A172 (cell line): ENCODE data around the gene GON4L. TPM values are rescaled to one million over a fixed set of nuclear protein-coding genes. Genes with fewer than 3 reads are reported as not detected.
"Not testable (repeated sequence)": the region's sequence is repeated elsewhere in the genome, so short reads cannot be mapped to it uniquely, and the experiment has no call there.

Experiments
- DNase-seq: peaks from one replicate; pipeline ENCODE4 v3.0.0-alpha.2; 2015; ENCODE audit warnings: low spot score
- total RNA-seq: library from RNA; depleted of rRNA; stranded (reverse); fragments of >200 nt; shearing (Covaris generic); gene quantifications from 2 replicates; pipeline ENCODE4 v1.2.3, GENCODE V29; 2014

The GON4L gene
- total RNA-seq, 1 experiment from 2014 or later: 29.6 TPM

DNA sequence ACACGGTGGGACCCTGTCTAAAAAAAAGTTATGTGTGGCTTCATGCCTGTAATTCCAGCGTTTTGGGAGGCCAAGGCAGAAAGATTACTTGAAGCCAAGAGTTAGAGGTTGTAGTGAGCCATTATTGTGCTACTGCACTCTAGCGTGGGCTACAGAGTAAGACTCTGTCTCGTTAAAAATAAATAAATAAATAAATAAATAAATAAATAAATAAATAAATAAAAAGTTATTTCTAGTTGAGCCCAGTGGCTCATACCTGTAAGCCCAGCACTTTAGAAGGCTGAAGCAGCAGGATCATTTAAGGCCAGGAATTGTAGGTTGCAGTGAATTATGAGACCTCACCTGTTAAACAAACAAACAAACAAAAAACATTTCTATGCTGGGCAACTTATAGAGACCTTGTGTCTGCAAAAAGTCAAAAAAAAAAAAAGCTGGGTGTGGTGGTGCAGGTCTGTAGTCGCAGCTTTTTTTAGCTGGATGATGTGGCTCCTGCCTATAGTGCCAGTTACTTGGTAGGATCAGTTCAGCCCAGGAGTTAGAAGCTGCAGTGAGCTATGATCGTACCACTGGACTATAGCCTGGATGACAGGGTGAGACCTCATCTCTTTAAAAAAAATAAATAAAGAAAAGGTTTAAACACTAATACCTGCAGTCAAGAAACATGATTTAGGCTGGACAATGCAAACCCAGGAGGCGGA lies 25.6 kb downstream of the GON4L start:
- DNase-seq: no peak

DNA sequence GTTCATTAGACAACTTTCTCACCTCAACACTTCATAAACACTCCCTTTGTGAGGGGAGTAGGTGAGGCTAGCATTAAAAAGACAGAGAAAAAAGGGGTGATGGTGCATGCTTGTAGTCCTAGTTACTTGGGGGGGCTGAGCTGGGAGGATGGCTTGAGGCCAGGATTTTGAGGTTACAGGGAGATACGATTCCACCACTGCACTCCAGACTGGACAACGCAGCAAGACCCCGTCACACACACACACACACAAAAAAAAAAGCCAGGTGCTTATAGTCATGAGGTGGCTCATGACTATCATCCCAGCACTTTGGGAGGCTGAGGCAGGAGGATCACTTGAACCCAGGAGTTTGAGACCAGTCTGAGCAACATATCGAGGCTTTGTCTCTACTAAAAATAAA lies 29.6 kb downstream of the GON4L start:
- DNase-seq: no peak

DNA sequence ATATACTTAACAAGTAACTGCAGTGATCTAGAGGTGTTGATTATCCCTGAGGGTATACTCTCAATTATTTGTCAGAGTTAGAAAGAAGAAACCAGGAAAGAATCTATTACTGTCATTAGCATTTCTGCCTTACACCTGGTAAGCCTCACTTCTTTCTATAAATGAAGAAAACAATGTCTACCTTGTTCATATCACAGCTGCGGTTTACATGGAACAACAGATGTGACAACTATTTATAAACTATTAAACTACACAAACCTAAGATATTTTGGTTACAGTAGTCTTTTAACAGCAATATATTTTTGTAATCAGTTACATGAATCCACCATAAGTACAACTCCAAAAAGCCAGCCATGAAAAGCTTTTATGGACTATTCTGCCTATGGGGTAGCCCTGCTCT lies 40.7 kb downstream of the GON4L start:
- DNase-seq: no peak

DNA sequence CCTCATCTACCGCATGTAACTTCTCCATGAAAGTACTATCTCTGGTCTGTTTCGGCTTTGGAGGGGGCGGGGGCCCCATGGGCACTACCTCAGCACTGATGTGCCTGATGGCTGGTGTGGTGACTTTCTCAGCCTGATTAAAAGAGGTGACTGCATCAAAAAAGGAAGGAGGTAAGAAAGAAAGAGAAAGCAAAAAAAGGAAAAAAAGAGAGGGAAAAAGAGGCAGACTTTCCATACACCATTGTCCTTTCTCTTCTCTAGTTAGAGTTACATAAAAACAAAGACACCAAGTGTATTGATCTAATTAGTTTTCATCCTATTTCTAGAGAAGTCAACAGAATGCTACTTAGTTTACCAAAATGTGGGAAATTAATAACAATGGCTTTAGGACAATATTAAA lies 43.3 kb downstream of the GON4L start:
- DNase-seq: no peak

DNA sequence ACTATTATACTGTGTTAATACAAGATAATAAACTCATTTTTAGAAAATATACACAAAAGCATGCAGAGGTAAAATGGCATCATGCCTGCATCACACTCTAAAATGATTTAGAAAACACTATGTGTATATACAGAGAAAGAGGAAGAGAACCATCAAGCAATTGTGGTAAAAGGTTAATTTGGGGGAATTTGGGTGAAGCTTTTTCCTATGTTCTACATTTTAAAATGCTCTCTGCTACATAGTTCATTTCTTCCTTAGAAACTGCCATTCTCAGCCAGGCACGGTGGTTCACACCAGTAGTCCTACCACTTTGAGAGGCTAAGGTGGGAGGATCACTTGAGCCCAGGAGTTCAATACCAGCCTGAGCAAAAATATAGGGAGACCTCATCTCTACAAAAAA lies 44.1 kb downstream of the GON4L start:
- no peak for DNase-seq

DNA sequence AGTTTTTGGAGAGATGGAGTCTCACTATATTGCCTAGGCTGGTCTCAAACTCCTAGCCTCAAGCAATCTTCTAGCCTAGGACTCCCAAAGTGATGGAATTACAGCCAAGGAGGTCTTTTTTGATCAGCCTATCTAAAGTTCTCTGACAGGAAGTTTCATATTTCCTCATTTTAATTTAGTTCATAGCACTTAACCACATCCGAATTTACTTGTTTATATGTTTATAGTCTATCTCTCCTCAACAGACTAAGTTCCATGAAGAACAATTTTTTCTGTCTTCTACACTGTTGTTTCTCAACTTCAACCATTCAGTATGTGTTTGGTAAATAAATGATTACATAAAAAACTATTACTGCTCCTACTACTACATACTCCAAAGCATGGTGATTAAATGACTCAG lies 47.9 kb downstream of the GON4L start:
- no peak for DNase-seq

DNA sequence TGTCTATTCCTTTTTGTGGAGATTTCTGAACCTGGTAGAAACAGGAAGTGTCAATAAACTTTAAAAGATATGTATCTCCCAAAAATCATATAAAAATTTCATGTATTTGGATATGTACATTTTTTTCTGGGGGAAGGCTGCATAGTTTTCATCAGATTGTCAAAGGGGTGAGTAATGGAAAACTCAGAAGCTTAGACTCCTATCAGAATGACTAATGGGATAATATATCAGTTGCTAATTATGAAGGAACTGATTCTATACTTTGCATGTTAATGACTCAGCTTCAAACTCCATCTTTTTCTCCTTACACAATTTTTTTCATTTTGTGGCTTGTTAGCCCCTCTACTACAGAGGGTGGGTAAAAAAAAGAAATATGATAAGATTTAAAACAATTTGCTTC lies 55.9 kb downstream of the GON4L start:
- peak; percentile 61 for DNase-seq

DNA sequence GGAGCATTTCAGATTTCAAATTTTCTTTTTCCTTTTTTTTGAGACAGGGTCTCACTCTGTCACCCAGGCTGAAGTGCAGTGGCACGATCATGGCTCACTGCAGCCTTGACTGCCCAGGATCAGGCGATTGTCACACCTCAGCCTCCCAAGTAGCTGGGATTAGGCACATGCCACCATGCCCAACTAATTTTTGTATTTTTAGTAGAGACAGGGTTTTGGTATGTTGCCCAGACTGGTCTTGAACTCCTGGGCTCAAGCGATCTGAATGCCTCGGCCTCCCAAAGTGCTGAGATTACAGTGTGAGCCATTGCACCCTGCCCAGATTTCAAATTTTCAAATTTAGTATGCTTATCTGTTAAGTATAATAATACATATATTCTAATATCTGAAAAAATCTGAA lies 61.4 kb downstream of the GON4L start:
- not testable (repeated sequence) for DNase-seq

DNA sequence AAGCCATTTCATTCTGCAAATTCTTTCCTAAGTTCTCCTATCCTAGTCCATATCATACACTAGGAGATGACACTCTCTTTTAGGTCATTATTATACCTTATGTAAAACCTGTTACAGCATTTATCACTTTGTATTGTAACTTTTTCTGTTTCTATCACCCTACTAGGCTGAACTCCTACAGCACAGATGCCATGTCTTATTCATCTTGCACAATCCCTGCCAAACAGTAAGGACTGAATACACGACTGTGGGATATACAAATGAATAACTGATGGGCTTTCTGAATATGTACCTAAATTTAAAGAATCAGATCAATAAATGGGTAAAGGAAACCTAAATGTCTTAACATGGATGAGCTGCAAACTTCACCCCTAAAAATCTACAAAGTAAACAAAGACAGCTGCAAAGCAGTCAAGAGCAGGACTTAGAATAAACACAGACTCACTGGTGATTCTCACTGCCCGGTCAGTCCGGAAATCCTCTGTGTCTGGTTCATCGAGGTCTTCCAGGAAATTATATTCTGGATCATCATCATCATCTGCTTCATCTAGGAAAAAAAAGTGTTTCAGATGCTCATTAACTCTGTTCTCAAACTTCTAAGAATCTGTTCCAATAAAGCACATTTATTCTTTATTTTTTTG lies 62.3 kb downstream of the GON4L start:
- DNase-seq: no peak

DNA sequence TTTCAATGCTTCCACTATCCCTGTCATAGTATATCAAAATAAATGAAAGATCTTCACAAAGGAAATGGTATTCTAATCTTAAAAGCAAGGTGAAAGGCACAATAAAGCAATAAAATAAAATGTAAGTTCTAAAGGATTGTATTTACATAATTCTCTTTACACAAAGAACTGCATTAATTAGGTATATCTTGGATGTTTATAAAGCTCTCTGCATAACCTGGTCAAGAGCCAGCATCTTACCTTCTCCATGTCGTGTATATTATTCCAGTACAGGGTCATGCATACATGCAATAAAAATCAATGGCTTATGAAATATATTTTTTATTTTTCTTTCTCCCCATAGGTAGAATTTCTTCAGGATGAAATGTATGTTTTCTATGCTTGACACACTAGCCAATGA lies 63.8 kb downstream of the GON4L start:
- DNase-seq: no peak

DNA sequence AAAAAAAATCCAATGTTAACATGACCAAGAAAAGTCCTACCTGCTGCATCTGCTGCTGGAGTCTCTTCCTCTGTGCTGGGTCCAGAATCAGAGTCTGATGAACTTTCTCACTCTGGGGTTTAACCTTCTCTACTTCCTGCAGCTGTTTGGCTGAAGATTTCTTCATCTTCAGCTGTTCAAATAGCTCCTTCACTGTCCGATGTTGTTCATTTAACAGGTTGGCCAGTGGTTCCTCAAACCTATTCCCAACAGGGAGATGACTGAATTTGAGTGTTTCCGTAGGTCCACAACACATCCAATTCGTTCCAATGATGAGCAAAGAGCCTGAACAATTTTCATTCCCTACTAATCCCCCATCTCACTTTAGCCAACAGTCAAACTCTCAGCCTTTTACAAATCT lies 79.4 kb downstream of the GON4L start:
- no peak for DNase-seq

DNA sequence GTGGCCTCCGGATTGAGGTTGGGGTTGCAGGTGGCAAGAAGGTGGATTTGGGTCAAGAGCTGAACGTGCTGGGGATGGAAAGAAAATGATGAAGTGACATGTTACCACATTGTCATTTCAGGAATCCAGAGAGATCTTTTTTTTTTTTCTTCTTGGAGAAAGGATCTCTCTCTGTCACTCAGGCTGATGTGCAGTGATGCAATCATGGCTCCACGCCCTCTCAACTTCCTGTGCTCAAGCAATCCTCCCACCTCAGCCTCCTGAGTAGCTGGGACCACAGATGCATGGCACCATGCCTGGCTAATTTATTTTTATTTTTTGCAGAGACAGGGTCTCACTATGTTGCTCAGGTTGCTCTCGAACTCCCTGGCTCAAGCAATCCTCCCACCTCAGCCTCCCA lies 80.6 kb downstream of the GON4L start:
- peak; percentile 52 for DNase-seq

DNA sequence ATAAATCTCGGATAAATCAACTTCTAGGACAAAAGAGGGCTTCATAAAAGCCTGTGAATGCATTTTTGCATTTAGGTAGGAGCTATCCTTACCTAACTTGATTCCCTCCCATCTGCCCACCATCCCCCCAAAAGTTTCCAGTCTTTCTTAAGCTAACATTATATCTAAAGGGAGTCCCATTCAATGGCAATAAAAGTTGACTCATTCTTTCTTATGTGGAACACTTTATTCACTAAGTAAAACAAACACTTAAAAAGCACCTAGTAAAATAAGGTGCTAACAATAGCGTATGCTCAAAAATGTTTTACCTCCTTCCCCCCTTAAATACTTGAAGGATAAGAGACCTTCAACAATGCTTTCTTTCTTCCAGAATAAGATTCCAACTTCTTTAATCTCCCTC lies 83.8 kb downstream of the GON4L start:
- DNase-seq: peak; percentile 33

DNA sequence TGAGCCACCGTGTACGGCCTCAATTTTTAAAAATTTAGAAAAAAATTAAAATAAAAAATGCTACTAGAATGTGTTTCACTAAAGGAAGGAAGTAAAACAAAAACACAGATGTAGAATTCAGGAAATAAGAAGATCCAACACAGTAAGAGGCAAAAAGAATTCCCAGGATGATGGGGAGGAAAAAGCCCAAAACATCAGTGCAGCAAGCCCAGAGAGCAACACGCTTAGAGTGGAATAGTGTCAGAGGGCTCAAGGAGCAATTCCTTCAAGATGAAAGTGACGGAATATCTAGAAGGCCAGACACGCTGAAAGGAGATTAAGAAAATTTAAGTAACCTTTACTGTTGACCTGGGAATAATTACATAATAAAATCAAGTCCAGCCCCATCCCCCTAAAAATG lies 87.8 kb downstream of the GON4L start:
- no peak for DNase-seq

DNA sequence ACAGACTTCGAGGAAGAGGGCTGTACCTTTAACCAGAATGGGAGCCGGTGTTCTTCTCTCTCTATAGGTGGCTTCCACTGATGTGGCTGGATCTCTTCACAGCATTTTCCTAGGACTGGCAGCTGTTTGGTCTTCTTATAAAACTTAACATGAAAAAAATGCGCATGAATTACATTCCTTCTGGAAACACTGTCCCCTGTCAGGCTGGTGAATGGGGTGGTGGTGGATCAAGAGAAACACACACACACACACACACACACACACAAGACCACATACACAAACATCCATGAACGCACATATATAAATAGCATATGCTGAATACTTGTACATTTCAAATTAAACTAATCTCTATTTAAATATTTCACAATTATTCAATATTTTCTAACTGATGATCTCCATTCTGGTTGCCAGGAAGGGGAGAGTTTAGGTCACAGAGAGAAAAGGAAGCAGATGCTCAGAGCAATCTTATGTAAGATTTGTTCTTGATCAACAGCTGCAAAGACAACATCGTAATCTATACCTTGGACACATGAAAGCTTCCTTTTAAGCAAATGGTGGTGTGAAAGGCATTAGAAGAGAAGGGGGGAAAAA lies 89.5 kb downstream of the GON4L start:
- not testable (repeated sequence) for DNase-seq

DNA sequence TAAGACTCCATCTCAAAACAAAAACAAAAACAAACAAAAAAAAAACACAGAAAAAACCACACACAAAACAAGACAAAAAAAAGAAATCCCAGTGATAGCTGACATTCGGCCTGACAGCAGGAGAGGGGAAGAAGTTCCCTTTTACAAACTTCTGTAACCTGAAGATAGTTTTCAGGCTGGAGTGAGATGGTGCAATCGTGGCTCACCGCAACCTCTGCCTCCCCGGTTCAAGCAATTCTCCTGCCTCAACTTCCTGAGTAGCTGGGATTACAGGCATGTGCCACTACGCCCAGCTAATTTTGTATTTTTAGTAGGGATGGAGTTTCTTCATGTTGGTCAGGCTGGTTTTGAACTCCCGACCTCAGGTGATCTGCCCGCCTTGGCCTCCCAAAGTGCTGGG lies 93.0 kb downstream of the GON4L start:
- not testable (repeated sequence) for DNase-seq

DNA sequence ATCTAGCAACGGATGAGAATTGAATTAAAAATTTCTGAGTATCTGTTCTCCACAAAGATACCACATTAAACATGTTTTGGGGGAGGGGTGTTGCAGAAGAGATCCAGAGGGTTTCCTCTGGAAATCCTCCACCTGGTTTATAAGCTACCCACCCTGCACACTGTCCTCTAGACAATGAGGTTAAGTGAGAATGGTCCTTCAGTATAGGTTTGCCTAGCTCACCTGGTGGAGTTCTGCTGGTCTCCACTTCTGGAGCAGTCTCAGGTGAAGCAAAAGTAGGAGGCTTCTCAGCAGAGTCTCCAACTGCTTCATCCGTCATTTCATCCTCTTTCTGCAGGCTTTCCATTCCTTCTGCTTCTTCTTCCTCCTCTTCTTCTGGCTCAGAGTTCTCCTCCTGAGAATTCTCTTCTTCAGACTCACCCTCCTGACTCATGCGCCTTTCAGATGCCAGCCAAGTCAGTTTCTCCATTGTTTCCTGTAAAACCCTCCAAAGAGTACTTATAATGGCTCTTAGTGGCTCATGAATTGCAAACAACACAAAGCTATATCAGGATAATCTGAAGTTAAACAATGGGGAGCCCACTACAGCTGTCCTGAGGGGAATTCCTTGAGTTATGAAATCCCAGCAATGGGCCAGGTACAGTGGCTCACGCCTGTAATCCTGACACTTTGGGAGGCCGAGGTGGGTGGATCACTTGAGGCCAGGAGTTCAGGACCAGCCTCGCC lies 93.8 kb downstream of the GON4L start:
- peak; percentile 97 for DNase-seq

DNA sequence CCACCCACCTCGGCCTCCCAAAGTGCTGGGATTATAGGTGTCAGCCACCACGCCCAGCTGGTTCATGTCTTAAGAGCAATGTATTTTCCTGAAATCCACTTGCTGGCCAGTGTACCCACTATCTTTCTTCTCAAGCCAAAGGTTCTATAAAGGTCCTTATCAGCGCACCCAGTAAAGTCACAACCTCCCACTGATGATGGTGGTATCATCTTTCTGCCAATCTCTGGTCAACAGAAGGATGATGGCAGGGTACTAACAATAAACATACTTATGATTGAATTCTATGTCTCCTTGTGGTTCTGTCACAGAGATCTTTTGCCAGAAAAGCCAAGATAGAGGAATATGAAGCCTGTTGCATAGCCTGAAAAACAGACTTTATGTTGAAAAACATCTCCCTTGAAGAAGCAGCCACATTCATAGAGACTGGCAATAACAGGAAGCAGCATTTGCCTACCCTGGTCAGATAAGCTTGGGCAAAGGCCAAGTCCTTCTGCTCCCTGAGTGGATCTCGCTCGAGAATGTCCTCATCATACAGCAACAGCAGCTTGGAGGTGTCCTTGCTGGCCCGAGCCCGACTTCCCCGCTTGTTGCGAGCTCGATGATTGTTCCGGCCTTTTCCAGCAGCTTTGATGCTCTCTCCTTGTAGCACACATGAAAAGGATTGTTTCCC lies 95.1 kb downstream of the GON4L start:
- DNase-seq: no peak

DNA sequence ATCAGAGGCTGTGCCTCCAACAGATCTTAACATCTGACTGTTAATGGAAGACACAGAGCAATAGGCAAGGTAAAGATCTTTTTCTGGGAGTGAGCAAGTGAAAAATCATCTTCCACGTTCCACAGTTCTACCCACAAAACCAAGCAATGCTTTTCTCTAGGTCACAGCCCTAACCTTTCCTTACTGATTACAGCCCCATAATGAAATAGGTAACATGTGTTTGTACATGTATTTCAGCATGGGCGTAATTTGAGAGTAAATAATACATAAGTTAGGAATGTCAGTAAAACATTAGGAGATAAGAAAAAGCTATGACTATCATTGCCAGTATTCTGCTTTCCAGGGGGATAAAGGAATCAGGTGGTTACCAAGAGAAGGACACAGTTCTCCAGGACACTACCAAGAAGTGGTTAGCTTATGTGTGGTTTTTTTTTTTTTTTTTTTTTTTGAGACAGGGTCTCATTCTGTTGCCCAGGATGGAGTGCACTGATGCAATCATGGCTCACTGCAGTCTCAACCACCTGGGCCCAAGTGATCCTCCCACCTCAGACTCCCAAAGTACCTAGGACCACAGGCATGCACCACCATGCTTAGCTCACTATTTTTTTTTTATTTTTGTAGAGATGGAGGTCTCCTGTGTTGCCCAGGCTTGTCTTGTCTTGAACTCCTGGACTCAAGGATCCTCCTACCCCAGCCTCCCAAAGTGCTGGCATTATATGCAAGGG lies 96.1 kb downstream of the GON4L start:
- no peak for DNase-seq

DNA sequence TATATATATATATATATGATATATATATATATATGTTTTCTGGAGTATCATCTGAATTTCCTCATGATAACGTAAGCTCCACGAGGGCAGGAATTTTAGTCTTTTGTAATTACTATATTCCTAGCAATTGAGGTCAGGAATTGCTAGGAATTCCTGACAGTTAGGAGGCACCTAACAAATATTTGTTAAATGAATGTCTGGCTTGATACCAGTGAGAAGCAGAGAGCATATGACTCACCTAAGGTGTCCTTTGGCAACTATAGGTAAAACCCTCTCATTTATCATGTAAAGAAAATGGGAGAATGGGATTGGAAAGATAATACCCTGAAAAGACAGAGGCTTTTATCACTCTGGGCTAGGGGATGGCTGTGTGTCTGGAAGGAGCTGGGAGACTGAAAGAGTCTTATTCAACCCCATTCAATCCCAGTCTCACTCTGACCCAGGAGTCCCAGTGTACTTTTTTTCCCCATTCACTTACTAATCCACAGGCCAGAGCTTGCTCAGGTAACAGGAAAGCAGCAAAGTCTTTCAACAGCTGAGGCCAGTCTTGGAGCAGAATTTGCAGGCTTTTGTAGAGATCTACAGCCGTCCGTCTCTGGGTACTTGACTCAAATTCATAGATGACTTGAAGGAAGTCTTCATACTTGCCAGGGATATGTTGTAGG lies 96.9 kb downstream of the GON4L start:
- DNase-seq: no peak

DNA sequence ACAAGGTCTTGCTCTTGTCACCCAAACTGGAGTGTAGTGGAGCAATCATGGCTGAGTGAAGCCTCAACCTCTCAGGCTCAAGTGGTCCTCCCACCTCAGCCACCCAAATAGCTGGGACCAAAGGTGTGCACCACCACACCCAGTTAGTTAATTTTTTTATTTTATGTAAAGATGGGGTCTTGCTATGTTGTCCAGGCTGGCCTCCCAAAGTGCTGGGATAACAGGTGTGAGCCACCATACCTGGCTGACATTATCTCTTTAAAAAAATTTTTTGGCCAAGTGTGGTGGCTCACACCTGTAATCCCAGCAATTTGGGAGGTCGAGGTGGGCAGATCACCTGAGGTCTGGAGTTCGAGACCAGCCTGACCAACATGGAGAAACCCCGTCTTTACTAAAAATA lies 98.0 kb downstream of the GON4L start:
- not testable (repeated sequence) for DNase-seq
